Astrocyte (in vitro differentiated cells and primary cell): ENCODE results near the gene JSRP1. TPM values are rescaled to one million over a fixed set of nuclear protein-coding genes. Genes with fewer than 3 reads are reported as not detected.

Experiments used
- DNase-seq: peaks from one replicate; pipeline ENCODE4 v3.0.0-alpha.2; 2010; ENCODE audit warnings: low read depth
- FAIRE-seq: peaks from 2 replicates; lab custom pipeline; 2011; peaks lifted over from hg19 to GRCh38; lab: Jason Lieb, UNC
- H2AFZ ChIP-seq: 2 replicates; pipeline ENCODE4 v1.6.0; 2012; ENCODE audit warnings: low read depth, low read length, inconsistent platforms
- H3K27ac ChIP-seq: 2 replicates; pipeline ENCODE4 v1.5.1; 2011; ENCODE audit warnings: low read depth, low read length, inconsistent platforms
- H3K27me3 ChIP-seq: 2 replicates; pipeline ENCODE4 v1.6.0; 2011; ENCODE audit warnings: low read length, inconsistent platforms; ENCODE audit not compliant: insufficient read depth
- H3K36me3 ChIP-seq: 2 replicates; pipeline ENCODE4 v1.5.1; 2011; ENCODE audit warnings: low read length, inconsistent platforms; ENCODE audit not compliant: insufficient read depth
- H3K4me1 ChIP-seq: 2 replicates; pipeline ENCODE4 v1.5.1; 2011; ENCODE audit warnings: low read length, inconsistent platforms; ENCODE audit not compliant: insufficient read depth
- H3K4me2 ChIP-seq: 2 replicates; pipeline ENCODE4 v1.6.0; 2012; ENCODE audit warnings: low read length, inconsistent platforms
- H3K4me3 ChIP-seq: 2 replicates; pipeline ENCODE4 v1.5.1; 2011; ENCODE audit warnings: low read depth, mild to moderate bottlenecking, low read length, inconsistent platforms; ENCODE audit not compliant: insufficient read depth
- H3K79me2 ChIP-seq: 2 replicates; pipeline ENCODE4 v1.6.0; 2012; ENCODE audit warnings: mild to moderate bottlenecking, low read length, inconsistent platforms; ENCODE audit not compliant: insufficient read depth
- H3K9ac ChIP-seq: 2 replicates; pipeline ENCODE4 v1.6.0; 2012; ENCODE audit warnings: mild to moderate bottlenecking, low read length, inconsistent platforms
- H3K9me3 ChIP-seq: 2 replicates; pipeline ENCODE4 v1.5.1; 2012; ENCODE audit warnings: low read depth, mild to moderate bottlenecking, low read length, inconsistent platforms; ENCODE audit not compliant: insufficient read depth
- H4K20me1 ChIP-seq: 2 replicates; pipeline ENCODE4 v1.6.0; 2012; ENCODE audit warnings: low read length, inconsistent platforms; ENCODE audit not compliant: insufficient read depth
- H3K27ac Mint-ChIP-seq: one replicate; pipeline ENCODE4 v1.8.0; 2021; ENCODE audit warnings: mild to moderate bottlenecking, mixed read lengths; ENCODE audit not compliant: unreplicated experiment
- H3K27me3 Mint-ChIP-seq: one replicate; pipeline ENCODE4 v1.8.0; 2021; ENCODE audit warnings: low read depth, mixed read lengths; ENCODE audit not compliant: unreplicated experiment
- H3K36me3 Mint-ChIP-seq: one replicate; pipeline ENCODE4 v1.8.0; 2021; ENCODE audit warnings: low read depth, mixed read lengths; ENCODE audit not compliant: unreplicated experiment
- H3K4me1 Mint-ChIP-seq: one replicate; pipeline ENCODE4 v1.8.0; 2021; ENCODE audit warnings: low read depth, mixed read lengths; ENCODE audit not compliant: unreplicated experiment
- H3K4me3 Mint-ChIP-seq: one replicate; pipeline ENCODE4 v1.8.0; 2021; ENCODE audit warnings: mild to moderate bottlenecking, moderate library complexity, mixed read lengths; ENCODE audit not compliant: unreplicated experiment
- H3K9me3 Mint-ChIP-seq: one replicate; pipeline ENCODE4 v1.8.0; 2021; ENCODE audit warnings: mild to moderate bottlenecking, mixed read lengths; ENCODE audit not compliant: unreplicated experiment
- EZH2 ChIP-seq: IDR thresholded peaks from 2 replicates; pipeline ENCODE4 v1.6.1; 2012; ENCODE audit warnings: mild to moderate bottlenecking, low read length, inconsistent platforms; ENCODE audit not compliant: insufficient read depth
- total RNA-seq: library from RNA; stranded (reverse); gene quantifications from 2 replicates; pipeline ENCODE4 v1.2.1, GENCODE V29; 2021
- TF ChIP-seq, protein P1 (sequence below): IDR thresholded peaks from 2 replicates; pipeline ENCODE4 v1.5.1; 2011; ENCODE audit warnings: low read depth, mild to moderate bottlenecking, inconsistent platforms, low read length, moderate library complexity; ENCODE audit not compliant: insufficient read depth

Gene JSRP1
- total RNA-seq, 1 donor from 2014 or later, result 0.36 TPM

DNA sequence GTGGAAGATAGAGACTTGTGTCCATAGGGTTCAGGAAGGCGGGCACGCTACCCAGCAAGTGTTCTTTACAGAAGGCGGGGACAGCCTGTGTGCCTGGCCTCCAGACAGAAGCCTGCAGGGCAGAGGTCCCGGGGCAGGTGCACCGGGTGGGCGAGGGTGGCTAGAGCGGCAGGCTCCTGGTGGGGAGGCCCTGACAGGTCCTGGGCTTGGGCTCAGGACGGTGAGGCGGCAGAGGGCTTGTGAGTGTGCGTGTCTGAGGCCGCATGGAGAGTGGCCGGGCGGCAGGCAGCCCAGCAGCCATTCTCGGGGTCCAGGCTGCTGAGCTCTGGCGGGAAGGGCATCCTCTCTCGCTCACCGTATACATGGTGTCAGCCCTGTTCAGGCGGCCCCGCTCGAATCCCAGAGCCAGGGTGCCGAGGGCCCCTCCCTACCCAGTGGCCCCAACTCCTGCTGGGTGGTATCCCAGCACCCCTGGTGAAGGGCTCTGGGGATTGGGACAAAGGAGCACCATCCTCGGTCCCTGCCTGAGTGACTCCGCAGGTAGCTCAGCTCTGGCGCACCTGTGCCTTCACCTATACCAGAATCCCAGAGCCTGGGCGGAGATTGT, 10.1 kb downstream of the JSRP1 start:
- no peaks in the 10 kb centered on the region for H3K9me3 ChIP-seq
- H3K9me3 Mint-ChIP-seq, result no peaks in the 10 kb centered on the region
- peaks cover 5% of the 10 kb centered on the region for H3K27me3 ChIP-seq
- H3K4me3 ChIP-seq, result no peak overlapping the region
- H3K27ac ChIP-seq, result no peak overlapping the region
- H3K79me2 ChIP-seq, result peaks cover 45% of the 10 kb centered on the region
- no peak overlapping the region for H2AFZ ChIP-seq
- TF ChIP-seq, protein P1, sequence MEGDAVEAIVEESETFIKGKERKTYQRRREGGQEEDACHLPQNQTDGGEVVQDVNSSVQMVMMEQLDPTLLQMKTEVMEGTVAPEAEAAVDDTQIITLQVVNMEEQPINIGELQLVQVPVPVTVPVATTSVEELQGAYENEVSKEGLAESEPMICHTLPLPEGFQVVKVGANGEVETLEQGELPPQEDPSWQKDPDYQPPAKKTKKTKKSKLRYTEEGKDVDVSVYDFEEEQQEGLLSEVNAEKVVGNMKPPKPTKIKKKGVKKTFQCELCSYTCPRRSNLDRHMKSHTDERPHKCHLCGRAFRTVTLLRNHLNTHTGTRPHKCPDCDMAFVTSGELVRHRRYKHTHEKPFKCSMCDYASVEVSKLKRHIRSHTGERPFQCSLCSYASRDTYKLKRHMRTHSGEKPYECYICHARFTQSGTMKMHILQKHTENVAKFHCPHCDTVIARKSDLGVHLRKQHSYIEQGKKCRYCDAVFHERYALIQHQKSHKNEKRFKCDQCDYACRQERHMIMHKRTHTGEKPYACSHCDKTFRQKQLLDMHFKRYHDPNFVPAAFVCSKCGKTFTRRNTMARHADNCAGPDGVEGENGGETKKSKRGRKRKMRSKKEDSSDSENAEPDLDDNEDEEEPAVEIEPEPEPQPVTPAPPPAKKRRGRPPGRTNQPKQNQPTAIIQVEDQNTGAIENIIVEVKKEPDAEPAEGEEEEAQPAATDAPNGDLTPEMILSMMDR, result no peak
- H3K27ac Mint-ChIP-seq, result peak overlapping the region; percentile 41
- no peak overlapping the region for H3K4me2 ChIP-seq
- no peak for DNase-seq
- H4K20me1 ChIP-seq, result peaks cover 95% of the 10 kb centered on the region
- peaks cover 14% of the 10 kb centered on the region for H3K36me3 ChIP-seq
- H3K27me3 Mint-ChIP-seq, result no peaks in the 10 kb centered on the region
- H3K4me3 Mint-ChIP-seq, result peak overlapping the region; percentile 40
- H3K9ac ChIP-seq, result no peak overlapping the region
- H3K4me1 Mint-ChIP-seq, result peaks cover 8% of the 10 kb centered on the region
- peaks cover 12% of the 10 kb centered on the region for H3K4me1 ChIP-seq
- no peak for FAIRE-seq
- H3K36me3 Mint-ChIP-seq, result peaks cover 6% of the 10 kb centered on the region

DNA sequence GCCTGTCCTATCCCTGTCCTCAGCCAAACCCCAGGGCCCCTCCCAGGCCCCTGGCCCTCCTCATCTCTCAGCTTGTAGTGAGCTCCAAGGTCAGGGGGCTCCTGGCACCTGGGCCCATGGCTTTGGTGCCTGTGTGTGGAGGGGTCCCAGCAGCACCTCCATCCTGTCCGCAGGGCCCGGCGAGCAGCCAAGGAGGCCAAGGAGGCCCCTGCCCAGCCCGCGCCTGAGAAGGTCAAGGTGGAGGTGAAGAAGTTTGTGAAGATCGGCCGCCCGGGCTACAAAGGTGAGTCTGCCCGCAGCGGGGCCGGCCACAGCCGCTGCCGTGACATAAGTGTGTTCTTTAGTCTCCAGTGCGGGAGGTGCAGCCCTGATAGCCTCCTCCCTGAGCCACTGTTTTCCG, 10.9 kb downstream of the JSRP1 start:
- Histone ChIP-seq H4K20me1 (peaks cover 96% of the 10 kb centered on the region), H3K4me1 (peaks cover 20% of the 10 kb centered on the region), H3K4me2 (no peak overlapping the region), H3K4me3 (no peak overlapping the region), H3K36me3 (peaks cover 14% of the 10 kb centered on the region), H3K9me3 (no peaks in the 10 kb centered on the region), H3K79me2 (peaks cover 54% of the 10 kb centered on the region), H3K27ac (no peak overlapping the region), H3K9ac (no peak overlapping the region), H3K27me3 (no peaks in the 10 kb centered on the region), H2AFZ (no peak overlapping the region)
- FAIRE-seq (no peak), DNase-seq (no peak)
- H3K27ac Mint-ChIP-seq, result no peak overlapping the region
- peaks cover 16% of the 10 kb centered on the region for H3K4me1 Mint-ChIP-seq
- H3K36me3 Mint-ChIP-seq, result peaks cover 6% of the 10 kb centered on the region
- no peak overlapping the region for H3K4me3 Mint-ChIP-seq
- H3K9me3 Mint-ChIP-seq, result no peaks in the 10 kb centered on the region
- no peaks in the 10 kb centered on the region for H3K27me3 Mint-ChIP-seq
- TF ChIP-seq, protein P1, result no peak

DNA sequence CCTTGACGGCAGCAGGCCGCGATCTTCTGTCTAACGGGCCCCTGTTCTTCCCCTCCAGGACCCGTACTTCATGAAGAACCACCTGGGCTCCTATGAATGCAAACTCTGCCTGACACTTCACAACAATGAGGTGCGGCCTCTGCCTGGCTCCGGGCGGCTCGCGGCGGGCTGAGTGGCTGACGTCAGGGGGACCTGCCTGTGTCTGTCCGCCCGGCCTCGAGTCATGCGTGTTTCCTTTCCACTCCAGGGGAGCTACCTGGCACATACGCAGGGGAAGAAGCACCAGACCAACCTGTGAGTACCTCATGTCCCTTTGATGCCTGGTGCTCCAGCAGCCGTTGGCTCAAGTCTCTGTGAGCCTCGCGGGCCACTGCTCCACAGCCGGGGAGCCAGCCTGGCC, 11.7 kb downstream of the JSRP1 start:
- H3K4me2 ChIP-seq, result no peak overlapping the region
- peaks cover 14% of the 10 kb centered on the region for H3K36me3 ChIP-seq
- no peak overlapping the region for H3K4me3 ChIP-seq
- Mint-ChIP-seq H3K4me1 (peaks cover 20% of the 10 kb centered on the region), H3K27ac (no peak overlapping the region), H3K9me3 (no peaks in the 10 kb centered on the region), H3K4me3 (no peak overlapping the region), H3K36me3 (peaks cover 6% of the 10 kb centered on the region), H3K27me3 (no peaks in the 10 kb centered on the region)
- H3K9me3 ChIP-seq, result no peaks in the 10 kb centered on the region
- H3K27me3 ChIP-seq, result no peaks in the 10 kb centered on the region
- peaks cover 62% of the 10 kb centered on the region for H3K79me2 ChIP-seq
- no peak for FAIRE-seq
- DNase-seq, result no peak
- no peak for TF ChIP-seq EZH2
- TF ChIP-seq, protein P1, result no peak
- H2AFZ ChIP-seq, result no peak overlapping the region
- peaks cover 28% of the 10 kb centered on the region for H3K4me1 ChIP-seq
- no peak overlapping the region for H3K9ac ChIP-seq
- no peak overlapping the region for H3K27ac ChIP-seq
- peaks cover 96% of the 10 kb centered on the region for H4K20me1 ChIP-seq
